Measurements from ENCODE around the gene KRTAP5-11.
"Not testable (repeated sequence)": the region's sequence is repeated elsewhere in the genome, so short reads cannot be mapped to it uniquely, and the experiment has no call there.

Gene KRTAP5-11

GRCh38 chr11:71555508-71555907 lies 27.2 kb downstream of the KRTAP5-11 start:
- DNase-seq (ENCODE audit: low read depth): no peak

- no peak for DNase-seq (ENCODE audit: low read depth)
These were observed 27.7 kb downstream of the KRTAP5-11 start for GRCh38 chr11:71554996-71555395.

- DNase-seq (ENCODE audit: low read depth): no peak
These were observed 31.0 kb downstream of the KRTAP5-11 start for GRCh38 chr11:71551711-71552110.

- DNase-seq (ENCODE audit: low read depth): no peak
These were observed 33.9 kb downstream of the KRTAP5-11 start for GRCh38 chr11:71548716-71549151.

GRCh38 chr11:71548120-71548519 lies 34.6 kb downstream of the KRTAP5-11 start, which contains the start of gene KRTAP5-9:
Gene KRTAP5-9 (plus strand): TSS chr11:71548420. CDS start chr11:71548658, 238 bp downstream.
- DNase-seq (ENCODE audit: low read depth): no peak

- DNase-seq (ENCODE audit: low read depth): no peak
These were observed 37.2 kb downstream of the KRTAP5-11 start for GRCh38 chr11:71545405-71545966.

GRCh38 chr11:71544525-71545214 lies 38.0 kb downstream of the KRTAP5-11 start:
- DNase-seq (ENCODE audit: low read depth): no peak

- no peak for DNase-seq (ENCODE audit: low read depth)
These were observed 38.8 kb downstream of the KRTAP5-11 start for GRCh38 chr11:71543866-71544265.

- DNase-seq (ENCODE audit: low read depth): no peak
These were observed 39.5 kb downstream of the KRTAP5-11 start for GRCh38 chr11:71542879-71543777.

GRCh38 chr11:71542382-71542781 lies 40.3 kb downstream of the KRTAP5-11 start:
- no peak for DNase-seq (ENCODE audit: low read depth)

GRCh38 chr11:71540521-71541304 lies 42.0 kb downstream of the KRTAP5-11 start:
- DNase-seq (ENCODE audit: low read depth): not testable (repeated sequence)

- not testable (repeated sequence) for DNase-seq (ENCODE audit: low read depth)
These were observed 42.7 kb downstream of the KRTAP5-11 start for GRCh38 chr11:71539971-71540370.

GRCh38 chr11:71539017-71539416 lies 43.7 kb downstream of the KRTAP5-11 start:
- DNase-seq (ENCODE audit: low read depth): no peak

GRCh38 chr11:71538666-71538990 lies 44.0 kb downstream of the KRTAP5-11 start:
- no peak for DNase-seq (ENCODE audit: low read depth)

- not testable (repeated sequence) for DNase-seq (ENCODE audit: low read depth)
These were observed 44.6 kb downstream of the KRTAP5-11 start, which contains the start of gene KRTAP5-8 for GRCh38 chr11:71537977-71538665. Gene KRTAP5-8 (plus strand): TSS chr11:71538025. CDS start chr11:71538056, 31 bp downstream.

- no peak for DNase-seq (ENCODE audit: low read depth)
These were observed 45.1 kb downstream of the KRTAP5-11 start for GRCh38 chr11:71537537-71537936.

GRCh38 chr11:71535825-71536224 lies 46.9 kb downstream of the KRTAP5-11 start:
- no peak for DNase-seq (ENCODE audit: low read depth)

- not testable (repeated sequence) for DNase-seq (ENCODE audit: low read depth)
These were observed 47.7 kb downstream of the KRTAP5-11 start for GRCh38 chr11:71534711-71535608.

- no peak for DNase-seq (ENCODE audit: low read depth)
These were observed 50.6 kb downstream of the KRTAP5-11 start for GRCh38 chr11:71532036-71532610.
